GM18498 (cell line): ENCODE measurements around the gene ACTR5.
"Not testable (repeated sequence)": the region's sequence is repeated elsewhere in the genome, so short reads cannot be mapped to it uniquely, and the experiment has no call there.

Experiments
- ATAC-seq: cut with Tn5 transposase; IDR thresholded peaks from one replicate; pipeline ENCODE4 v1.9.1; 2021; ENCODE audit warnings: mild to moderate bottlenecking, moderate library complexity; ENCODE audit not compliant: unreplicated experiment

The ACTR5 gene

DNA sequence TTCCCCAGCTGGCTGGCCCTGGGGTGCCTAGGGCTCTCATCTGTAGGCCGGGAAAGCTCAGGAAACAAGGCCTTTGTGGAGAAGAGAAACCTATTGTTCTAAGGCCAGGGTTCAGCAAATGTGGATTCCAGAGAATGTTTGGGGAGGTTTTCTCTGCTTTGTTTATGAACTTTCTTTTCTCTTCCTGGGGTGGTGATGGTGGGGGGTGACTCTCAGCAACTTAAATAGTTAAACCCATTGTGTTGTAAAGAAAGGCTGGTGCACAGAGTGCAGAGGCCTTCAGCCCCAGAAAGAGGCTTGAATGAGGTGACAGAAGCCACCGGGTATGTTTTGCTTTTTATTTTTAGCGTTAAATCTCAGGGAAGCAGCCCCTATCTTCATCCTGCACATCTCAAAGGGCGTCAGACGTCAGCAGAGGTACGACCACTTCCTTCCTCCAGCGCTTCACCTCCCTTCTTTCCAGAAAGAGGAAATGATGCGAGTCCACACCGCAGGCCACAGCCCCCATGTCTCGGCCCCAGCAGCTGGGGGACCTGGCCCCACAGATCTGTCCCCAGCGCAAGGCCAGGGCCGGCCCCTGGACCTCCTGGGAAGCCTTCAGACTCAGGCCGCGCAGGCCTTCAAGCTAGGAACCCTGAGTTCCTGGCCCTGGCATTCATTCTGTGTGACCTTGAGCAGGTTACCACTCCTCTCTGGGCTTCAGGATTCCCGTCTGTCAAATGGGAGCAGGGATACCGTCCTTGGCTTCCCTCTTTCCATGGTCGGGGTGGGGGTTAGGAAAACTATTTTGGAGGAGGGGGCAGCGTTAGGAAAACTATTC, 56.6 kb downstream of the ACTR5 start:
- peak; percentile 31 for ATAC-seq

DNA sequence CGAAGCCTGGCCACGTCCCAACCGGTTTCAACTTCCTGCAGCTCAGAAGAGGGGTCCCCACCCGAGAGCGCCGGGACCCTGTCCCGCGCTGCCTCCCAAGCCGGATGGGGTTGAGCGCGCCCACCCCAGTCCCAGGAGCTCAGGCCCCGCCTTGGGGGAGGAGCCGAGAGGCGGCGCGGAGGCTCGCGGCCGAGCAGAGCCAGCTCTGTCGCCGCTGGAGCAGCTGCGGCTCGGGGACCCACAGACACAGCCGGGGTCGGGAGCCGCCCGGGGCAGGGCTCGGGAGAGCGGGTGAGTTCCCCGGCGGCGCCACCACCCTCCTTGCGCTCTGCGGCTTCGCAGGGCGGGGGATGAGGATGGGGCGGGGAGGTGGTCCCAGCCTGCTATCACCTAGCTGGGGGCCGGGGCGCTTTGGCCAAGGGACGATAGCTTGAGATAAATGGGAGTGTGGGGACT, 57.3 kb downstream of the ACTR5 start, which contains the start of gene PPP1R16B:
Gene PPP1R16B (plus strand): TSS at position 196 of the 456 bp plus-strand sequence. CDS start 30,229 bp downstream, outside the sequence.
- peak; percentile 65 for ATAC-seq

DNA sequence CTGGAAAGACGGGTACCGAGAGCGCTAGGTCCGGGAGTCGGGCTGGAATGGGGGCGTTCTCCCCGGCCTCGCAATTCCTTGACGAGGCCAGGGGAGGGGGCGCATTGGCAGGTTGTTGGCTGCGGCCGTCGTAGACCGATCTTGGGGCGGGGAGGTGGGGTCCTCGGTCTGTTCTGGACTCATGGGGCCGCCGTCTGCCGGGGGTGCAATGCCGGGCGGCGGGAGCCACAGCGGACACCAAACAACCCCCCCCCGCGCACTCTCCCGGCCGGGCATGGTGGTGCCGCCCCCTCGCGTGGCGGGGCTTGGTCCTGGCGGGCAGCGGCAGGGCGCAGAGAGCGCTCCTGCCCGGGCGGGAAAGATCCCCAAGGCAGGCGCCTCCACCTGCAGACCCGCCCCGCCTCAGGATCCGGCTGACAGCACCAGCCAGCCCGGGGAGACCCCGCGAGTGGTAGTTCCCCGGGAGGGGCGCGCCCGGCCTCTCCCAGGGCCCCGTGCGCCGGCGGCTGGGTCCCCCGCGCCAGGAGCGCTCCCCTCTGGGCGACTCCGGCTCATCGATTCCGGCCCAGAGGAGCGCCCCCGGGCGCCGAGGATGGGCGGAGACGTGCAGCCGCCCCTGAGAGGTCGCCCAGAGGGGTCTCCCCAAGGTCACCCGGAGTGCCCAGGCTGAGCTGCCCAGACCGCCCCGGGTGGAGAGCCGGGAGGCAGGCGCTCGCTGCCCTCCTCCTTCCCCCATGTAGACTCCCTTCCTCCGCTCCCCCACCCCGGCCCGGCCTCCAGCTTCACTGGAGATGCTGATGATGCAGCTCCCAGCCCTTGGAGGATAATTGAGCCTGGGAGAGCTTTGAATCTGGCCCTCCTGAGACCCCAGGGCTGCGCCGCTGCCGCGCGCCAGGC, 57.9 kb downstream of the ACTR5 start:
- no peak for ATAC-seq

DNA sequence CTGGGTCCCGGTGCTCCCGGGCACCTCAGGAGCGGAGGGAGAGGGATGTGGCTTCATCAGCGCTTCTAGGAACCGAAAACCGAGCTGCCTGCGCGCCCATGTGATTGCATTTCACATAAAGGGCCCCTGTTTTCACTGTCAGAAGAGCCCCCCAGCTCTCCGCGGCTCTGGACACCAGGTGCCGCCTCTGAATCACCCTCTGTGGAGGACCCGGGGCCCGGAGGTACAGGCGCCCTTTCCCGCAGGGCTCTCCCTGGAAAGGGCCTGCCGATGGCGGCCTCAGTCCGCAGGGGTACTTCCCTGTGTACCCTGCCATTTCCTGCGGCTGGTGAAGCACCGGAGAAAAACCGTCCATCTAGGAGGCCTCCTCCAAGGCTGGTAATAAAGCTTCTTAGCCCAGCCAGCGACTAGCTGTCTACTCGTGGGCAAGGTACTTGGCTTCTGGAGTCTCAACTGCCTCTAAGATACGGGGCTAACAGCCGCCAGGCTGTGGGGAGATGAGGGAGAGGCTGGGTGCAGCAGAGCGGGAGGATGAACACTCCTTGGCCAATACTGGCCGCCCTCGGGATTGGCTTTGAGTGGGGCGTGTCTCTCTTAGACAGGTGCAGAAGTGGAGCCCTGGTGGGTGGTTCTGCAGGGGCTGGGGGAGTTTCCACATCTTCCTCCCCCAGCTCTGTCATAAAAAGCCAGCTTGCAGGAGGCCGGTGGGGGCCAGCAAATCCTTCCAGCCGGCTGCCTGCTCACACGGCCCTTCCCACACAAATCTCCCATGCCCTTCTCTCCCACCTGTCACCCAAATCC, 58.8 kb downstream of the ACTR5 start:
- ATAC-seq: no peak

DNA sequence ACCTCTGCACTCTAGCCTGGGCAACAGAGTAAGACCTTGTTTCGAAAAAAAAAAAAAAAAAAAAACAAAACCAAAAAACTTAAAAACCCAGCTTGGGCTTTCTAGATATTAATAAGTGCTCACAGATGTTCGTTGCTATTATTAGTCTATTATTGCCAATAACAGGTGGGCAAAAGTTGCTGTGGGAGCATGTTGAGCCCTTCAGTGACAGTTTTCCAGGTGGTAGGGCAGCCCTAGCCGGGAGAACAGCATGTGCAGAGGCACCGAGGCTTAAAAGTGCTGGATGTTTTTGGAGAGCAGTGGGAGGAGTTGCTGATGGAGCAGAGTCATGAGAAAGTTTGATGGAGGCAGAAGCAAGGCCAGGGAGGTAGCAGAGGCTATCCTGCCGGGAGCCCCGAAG, 61.7 kb downstream of the ACTR5 start:
- no peak for ATAC-seq

DNA sequence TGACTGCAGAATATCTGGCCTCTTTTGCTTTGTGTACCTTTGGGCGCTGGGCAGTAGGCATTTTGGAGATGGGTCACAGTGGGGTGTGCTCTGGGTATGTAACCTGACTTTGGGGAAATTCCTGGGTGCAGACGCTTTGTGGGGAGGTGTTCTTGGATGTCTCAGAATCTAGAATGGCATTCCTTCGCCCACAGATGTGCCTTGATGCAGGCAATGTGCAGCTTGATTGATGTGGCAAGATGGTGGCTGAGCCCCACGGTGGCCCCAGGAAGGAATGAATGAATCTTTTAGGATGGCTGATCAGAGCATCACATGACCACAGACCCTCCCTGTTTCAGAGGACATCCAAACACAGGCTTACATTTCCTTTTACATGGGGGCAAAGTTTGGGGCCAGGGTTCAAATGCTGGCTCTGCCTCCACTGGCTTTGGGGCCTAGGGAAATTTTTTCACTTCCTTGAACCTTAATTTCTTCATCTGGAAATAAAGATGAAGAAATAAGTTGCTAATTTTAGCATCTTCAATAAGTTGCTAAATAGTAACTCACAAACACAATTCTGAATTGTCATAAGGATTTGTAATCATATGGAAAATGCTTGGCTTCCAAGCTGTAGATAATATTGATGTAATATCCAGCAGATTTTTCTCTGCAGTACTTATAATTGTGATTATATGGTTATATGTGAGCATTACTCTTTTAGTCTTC, 62.8 kb downstream of the ACTR5 start:
- ATAC-seq: no peak

DNA sequence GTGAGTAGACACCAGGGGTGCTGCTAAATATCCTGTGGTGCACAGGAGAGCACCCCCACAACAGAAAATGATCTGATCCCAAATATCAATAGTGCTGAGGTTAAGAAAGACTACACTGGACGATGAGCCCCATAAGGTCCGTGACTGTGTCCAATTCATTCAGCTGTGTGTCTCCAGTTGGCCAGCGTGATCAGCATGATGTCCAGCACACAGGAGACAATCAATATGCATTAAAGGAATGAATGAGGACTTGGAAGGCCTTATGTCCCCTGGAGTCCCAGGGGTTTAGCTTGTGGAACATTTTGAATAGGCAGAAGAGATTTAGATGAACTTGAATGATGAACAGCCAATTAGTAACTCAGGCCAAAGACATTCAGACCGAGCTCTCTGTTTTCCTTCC, 63.5 kb downstream of the ACTR5 start:
- ATAC-seq: no peak

DNA sequence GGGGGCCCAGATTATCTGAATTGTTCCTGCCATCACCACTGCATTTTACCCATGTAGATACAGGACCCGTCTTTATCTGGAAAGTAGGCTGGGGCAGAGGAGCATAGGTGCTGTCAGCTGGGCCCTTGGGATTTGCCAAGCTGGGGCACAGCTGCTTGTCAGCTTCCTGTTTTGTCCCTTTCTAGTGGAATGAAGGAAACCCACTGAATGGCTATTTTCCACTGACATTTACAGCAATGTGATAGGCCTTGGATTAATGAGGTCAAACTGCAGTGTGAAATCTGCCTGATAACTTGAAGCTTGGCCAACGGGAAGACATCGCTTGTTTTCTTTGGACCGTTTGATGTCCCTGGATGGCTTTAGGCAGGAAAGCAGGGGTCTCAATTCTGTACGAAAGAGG, 63.9 kb downstream of the ACTR5 start:
- ATAC-seq: no peak

DNA sequence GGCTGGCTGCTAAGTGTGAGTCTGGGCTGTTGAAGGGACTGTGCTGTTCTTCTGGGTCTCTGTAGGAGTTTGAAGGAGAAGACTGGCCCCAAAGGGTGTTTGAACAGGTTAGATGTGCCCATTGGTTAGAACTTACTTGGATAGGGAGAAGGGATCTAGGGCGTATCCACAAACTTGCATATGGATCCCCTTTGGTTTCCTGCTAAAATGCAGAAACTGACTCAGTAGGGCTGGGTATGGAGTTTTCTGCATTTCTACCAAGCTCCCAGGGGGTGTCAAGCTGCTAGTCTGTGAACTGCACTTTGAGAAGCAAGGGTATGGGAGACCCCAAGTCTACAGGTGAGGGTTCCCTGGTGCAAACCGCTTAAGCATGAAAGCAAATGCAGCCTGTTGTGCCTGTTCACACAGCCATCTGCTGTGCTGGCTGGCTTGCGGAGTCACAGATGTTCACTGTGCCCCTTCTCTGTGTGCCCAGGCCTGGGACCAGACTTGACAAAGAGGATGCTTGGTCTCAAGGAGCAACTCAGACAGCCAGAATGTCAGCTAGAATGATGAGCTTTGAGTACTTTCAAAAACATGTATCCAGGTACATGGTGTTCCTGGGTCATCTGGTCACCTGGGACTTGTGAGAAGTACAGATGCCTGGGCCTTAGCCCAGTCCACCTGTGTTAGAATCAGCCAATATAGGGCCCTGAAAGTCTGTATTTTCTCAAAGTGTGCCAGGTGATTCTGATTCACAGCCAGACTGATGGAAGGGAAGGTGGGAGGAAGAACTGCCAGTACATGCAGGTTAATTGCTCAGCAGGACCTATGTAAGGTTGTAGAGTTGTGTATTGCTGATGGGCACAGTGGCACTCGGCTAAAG, 64.7 kb downstream of the ACTR5 start:
- no peak for ATAC-seq

DNA sequence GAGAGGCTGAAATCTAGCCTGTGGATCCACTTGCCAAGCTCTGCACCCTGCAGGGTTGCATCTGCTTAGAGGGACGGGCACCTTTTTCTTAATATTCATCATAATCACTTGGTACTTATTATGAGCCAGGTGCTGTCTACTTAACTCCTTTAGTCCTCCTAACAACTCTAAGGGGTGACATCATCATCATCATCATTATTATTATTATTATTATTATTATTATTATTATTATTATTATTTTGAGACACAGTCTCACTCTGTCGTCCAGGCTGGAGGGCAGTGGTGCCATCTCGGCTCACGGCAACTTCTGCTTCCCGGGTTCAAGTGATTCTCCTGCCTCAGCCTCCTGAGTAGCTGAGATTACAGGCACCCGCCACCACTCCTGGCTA, 65.3 kb downstream of the ACTR5 start:
- ATAC-seq: not testable (repeated sequence)

DNA sequence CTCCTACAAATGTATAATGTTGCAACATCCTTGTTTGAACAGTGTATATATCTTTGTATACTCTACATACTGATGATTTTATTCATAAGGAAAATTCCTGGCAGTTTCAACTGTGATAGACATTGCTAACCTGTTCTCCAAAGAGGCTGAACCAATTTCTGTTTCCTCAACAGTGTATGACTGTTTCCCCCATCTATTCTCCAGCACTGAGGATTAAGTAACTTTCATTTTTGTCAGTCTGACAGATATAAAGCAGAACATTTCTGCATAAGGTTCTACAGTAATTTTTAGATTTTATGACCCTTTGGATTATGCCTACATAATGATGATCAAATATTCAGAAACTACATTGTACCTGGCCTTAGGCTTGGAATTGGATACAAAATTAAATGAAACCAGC, 67.2 kb downstream of the ACTR5 start:
- ATAC-seq: no peak

DNA sequence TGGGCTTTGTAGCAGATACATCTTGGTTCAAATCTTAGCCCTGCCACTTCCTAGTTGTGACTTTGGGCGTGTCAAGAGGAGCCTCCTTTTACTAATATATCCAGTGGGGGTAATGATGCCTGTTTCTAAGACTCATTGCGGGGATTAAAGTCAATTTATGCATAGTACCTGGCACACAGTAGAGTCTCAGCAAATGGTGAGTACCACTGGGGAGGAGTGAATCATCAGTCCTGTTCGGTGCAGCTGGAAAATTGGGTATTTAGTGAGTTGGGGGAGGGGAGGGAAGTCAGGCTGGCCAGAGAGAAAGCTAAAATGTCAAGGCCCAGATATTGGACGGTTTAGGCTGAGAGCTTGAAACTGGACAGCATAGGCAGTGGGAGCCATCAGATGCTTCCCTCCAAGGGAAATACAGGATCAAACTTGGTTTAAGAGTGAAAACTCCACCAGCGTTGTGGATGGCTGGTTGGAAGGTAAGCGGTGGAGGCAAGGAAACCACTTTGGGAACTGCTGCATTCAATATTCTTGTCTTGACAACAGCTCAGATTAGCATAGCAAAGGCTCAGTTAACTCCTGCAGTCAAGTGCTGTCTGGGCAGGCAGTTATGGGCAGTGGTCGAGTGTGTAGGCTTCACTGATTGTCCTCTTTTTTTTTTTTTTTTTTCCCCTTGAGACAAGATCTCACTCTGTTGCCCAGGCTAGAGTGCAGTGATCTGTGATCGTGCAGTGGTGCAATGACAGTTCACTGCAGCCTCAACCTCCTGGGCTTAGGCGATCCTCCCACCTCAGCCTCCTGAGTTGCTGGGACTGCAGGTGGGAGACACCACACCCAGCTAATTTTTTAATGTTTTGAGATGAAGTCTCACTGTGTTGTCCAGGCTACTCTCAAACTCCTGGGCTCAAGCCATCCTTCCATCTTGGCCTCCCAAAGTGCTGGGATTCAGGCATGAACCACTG, 70.1 kb downstream of the ACTR5 start:
- no peak for ATAC-seq
